ENCODE measurements around the gene NPR1.
"Not testable (repeated sequence)": the region's sequence is repeated elsewhere in the genome, so short reads cannot be mapped to it uniquely, and the experiment has no call there.

The NPR1 gene

DNA sequence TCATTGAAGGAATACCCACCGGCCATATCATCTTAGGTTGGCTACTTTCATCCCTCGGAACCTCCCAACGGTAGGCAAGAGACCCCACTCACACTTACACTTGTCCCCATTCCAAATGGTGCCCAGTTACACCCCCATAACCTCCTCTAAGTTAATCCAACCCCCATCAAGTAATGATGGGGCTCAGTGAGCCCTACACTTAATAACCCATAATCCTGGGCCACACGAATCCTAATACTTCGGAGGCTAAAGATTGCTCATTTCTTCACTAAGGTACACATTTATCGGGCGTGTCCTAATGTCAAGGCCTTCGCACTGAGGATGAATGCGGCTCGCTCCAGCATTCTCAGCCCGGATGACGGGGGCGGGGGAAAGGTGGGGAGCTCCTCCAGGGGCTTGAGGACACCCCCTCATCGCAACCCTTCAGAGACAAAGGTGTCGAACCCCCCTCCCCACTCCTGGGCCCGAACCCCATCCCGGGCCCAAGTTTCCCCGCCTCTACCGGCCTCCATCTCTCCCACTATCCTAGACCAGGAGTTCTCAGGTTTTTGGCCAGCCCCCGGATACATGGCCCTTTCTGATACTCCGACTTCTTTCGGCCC, 8.1 kb upstream of the NPR1 start:
- no peak overlapping the region for H2AFZ ChIP-seq (ENCODE audit: low read depth, low read length)
- H3K79me2 ChIP-seq (ENCODE audit: low read length): peaks cover 36% of the 10 kb centered on the region
- H3K4me1 ChIP-seq (ENCODE audit: low read length): peaks cover 9% of the 10 kb centered on the region
- TF ChIP-seq, protein P1, sequence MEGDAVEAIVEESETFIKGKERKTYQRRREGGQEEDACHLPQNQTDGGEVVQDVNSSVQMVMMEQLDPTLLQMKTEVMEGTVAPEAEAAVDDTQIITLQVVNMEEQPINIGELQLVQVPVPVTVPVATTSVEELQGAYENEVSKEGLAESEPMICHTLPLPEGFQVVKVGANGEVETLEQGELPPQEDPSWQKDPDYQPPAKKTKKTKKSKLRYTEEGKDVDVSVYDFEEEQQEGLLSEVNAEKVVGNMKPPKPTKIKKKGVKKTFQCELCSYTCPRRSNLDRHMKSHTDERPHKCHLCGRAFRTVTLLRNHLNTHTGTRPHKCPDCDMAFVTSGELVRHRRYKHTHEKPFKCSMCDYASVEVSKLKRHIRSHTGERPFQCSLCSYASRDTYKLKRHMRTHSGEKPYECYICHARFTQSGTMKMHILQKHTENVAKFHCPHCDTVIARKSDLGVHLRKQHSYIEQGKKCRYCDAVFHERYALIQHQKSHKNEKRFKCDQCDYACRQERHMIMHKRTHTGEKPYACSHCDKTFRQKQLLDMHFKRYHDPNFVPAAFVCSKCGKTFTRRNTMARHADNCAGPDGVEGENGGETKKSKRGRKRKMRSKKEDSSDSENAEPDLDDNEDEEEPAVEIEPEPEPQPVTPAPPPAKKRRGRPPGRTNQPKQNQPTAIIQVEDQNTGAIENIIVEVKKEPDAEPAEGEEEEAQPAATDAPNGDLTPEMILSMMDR (IDR thresholded peaks at IDR 0.05; ENCODE audit: low read depth, low read length): no peak
- no peak for TF ChIP-seq EZH2phosphoT487 (IDR thresholded peaks at IDR 0.05; ENCODE audit: low read depth)
- no peaks in the 10 kb centered on the region for H4K20me1 ChIP-seq (ENCODE audit: insufficient read depth, low read length)
- H3K9me3 ChIP-seq (ENCODE audit: insufficient read depth, low read length): no peaks in the 10 kb centered on the region
- H3K4me3 ChIP-seq (ENCODE audit: low read length): peak overlapping the region; percentile 95
- H3K36me3 ChIP-seq (replicated peaks; ENCODE audit: low read depth, low read length): peaks cover 41% of the 10 kb centered on the region
- H3K9ac ChIP-seq (ENCODE audit: low read length): peak overlapping the region; percentile 94
- peak overlapping the region; percentile 54 for H3K27ac ChIP-seq (ENCODE audit: low read length)
- H3K27me3 ChIP-seq (ENCODE audit: low read depth, low read length): no peaks in the 10 kb centered on the region
- peak overlapping the region; percentile 94 for H3K4me2 ChIP-seq (ENCODE audit: low read length)

DNA sequence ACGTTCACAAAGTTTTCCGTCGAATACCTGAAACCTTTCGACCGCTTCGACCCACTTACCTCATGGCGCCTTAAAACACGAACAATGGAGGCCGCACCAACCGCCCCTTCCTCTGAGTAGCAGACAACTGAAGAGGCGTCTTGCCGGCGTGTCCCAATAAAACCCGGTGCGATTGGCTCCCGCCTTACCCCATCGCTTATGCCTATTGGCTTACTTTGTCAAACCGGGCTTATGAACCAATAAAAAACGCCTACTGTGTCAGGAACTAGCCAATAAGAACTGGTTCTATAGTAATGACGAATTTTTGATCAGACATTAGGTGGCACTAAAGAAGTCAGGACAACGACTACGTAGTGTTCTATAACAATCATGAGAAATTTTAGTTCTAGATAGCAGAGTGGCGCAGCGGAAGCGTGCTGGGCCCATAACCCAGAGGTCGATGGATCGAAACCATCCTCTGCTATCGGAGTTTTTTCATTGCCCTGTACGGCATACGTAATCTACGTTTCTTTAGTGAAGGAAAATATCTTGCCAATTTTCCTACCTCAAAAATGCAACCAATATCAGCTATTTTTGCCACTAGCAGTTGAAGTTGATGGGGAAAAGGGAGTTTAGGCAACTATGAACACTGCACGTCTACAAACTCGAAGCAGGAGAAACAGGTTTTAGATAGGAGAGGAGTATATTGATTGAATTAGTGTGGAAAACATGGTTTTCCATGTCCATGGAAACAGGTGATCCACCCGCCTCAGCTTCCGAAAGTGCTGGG, 7.4 kb upstream of the NPR1 start, which contains the start of gene ILF2:
Gene ILF2, minus strand, starts transcription at position 135 of the 769 bp plus-strand sequence. Its CDS starts 71 bp downstream, at position 64.
- TF ChIP-seq EZH2phosphoT487 (IDR thresholded peaks at IDR 0.05; ENCODE audit: low read depth): no peak
- TF ChIP-seq, protein P1 (IDR thresholded peaks at IDR 0.05; ENCODE audit: low read depth, low read length): peak; percentile 41
- H3K4me2 ChIP-seq (ENCODE audit: low read length): peak within 1 kb of the TSS; percentile 94
- peak within 1 kb of the TSS; percentile 95 for H3K4me3 ChIP-seq (ENCODE audit: low read length)
- H3K27ac ChIP-seq (ENCODE audit: low read length): peak within 1 kb of the TSS; percentile 78
- no peaks in the 10 kb centered on the region for H3K27me3 ChIP-seq (ENCODE audit: low read depth, low read length)
- H3K9ac ChIP-seq (ENCODE audit: low read length): peak within 1 kb of the TSS; percentile 94
- H3K4me1 ChIP-seq (ENCODE audit: low read length): peaks cover 9% of the 10 kb centered on the region
- no peaks in the 10 kb centered on the region for H3K9me3 ChIP-seq (ENCODE audit: insufficient read depth, low read length)
- peaks cover 36% of the 10 kb centered on the region for H3K36me3 ChIP-seq (replicated peaks; ENCODE audit: low read depth, low read length)
- H4K20me1 ChIP-seq (ENCODE audit: insufficient read depth, low read length): no peaks in the 10 kb centered on the region
- peak within 1 kb of the TSS; percentile 65 for H2AFZ ChIP-seq (ENCODE audit: low read depth, low read length)
- peaks cover 36% of the 10 kb centered on the region for H3K79me2 ChIP-seq (ENCODE audit: low read length)

DNA sequence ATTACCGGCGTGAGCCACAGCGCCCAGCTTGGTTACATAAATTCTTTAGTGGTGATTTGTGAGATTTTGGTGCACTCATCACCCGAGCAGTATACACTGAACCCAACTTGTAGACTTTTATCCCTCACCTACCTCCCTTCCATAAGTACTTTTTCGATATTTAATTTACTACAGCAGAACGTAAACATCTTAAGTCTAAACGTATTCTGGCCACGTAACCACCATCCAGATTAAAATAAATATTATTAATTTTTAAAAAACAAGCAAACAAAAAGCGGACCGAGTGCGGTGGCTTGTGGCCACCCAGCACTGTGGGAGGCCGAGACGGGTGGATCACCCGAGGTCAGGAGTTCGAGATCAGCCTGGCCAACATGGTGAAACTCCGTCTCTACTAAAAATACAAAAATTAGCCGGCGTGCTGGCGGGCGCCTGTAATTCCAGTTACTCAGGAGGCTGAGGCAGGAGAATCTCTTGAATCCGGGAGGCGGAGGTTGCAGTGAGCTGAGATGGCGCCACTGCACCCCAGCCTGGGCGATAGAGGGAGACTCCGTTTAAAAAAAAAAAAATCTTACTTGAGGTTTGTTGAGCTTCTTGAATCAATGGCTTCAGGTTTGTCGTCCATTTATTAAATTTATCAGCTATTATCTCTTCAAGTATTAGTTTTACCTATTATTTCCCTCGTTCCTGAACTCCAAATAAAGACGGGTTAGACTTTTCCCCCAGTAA, 6.7 kb upstream of the NPR1 start:
- H3K27ac ChIP-seq (ENCODE audit: low read length): peak overlapping the region; percentile 78
- H2AFZ ChIP-seq (ENCODE audit: low read depth, low read length): peak overlapping the region; percentile 65
- peaks cover 36% of the 10 kb centered on the region for H3K79me2 ChIP-seq (ENCODE audit: low read length)
- not testable (repeated sequence) for H3K27me3 ChIP-seq (ENCODE audit: low read depth, low read length); H3K4me1 ChIP-seq (ENCODE audit: low read length); H3K9me3 ChIP-seq (ENCODE audit: insufficient read depth, low read length); H4K20me1 ChIP-seq (ENCODE audit: insufficient read depth, low read length)
- TF ChIP-seq, protein P1 (IDR thresholded peaks at IDR 0.05; ENCODE audit: low read depth, low read length): peak; percentile 31; the same call in 1 of the 2 replicates
- H3K4me3 ChIP-seq (ENCODE audit: low read length): peak overlapping the region; percentile 87
- H3K4me2 ChIP-seq (ENCODE audit: low read length): peak overlapping the region; percentile 78
- peak overlapping the region; percentile 88 for H3K9ac ChIP-seq (ENCODE audit: low read length)
- peaks cover 32% of the 10 kb centered on the region for H3K36me3 ChIP-seq (replicated peaks; ENCODE audit: low read depth, low read length)

GRCh38 chr1:153673511-153673910, 5.0 kb upstream of the NPR1 start:
- Histone ChIP-seq H3K4me2 (ENCODE audit: low read length) (no peak overlapping the region), H3K9me3 (ENCODE audit: insufficient read depth, low read length) (no peaks in the 10 kb centered on the region), H3K36me3 (replicated peaks; ENCODE audit: low read depth, low read length) (peaks cover 17% of the 10 kb centered on the region), H4K20me1 (ENCODE audit: insufficient read depth, low read length) (no peaks in the 10 kb centered on the region), H3K27me3 (ENCODE audit: low read depth, low read length) (peaks cover 8% of the 10 kb centered on the region; the same call in 1 of the 2 replicates), H3K4me1 (ENCODE audit: low read length) (peaks cover 9% of the 10 kb centered on the region), H3K79me2 (ENCODE audit: low read length) (peaks cover 23% of the 10 kb centered on the region), H2AFZ (ENCODE audit: low read depth, low read length) (no peak overlapping the region), H3K4me3 (ENCODE audit: low read length) (no peak overlapping the region), H3K9ac (ENCODE audit: low read length) (no peak overlapping the region), H3K27ac (ENCODE audit: low read length) (no peak overlapping the region)
- TF ChIP-seq EZH2phosphoT487 (IDR thresholded peaks at IDR 0.05; ENCODE audit: low read depth): no peak
- TF ChIP-seq, protein P1 (IDR thresholded peaks at IDR 0.05; ENCODE audit: low read depth, low read length): no peak
